WERI-Rb-1 (cell line): Measurements from ENCODE around the gene OR2Y1.
"Not testable (repeated sequence)": the region's sequence is repeated elsewhere in the genome, so short reads cannot be mapped to it uniquely, and the experiment has no call there.

Experiments
- DNase-seq: peaks from one replicate; pipeline ENCODE4 v3.0.0-alpha.2; 2020
- H3K27ac ChIP-seq: fragments of 250-450 bp; sonication (Bioruptor Pico); 2 replicates; pipeline ENCODE4 v1.5.1; 2020; ENCODE audit warnings: mild to moderate bottlenecking, moderate library complexity
- H3K27me3 ChIP-seq: fragments of 250-450 bp; sonication (Bioruptor Pico); 2 replicates; pipeline ENCODE4 v1.5.1; 2021; ENCODE audit warnings: mild to moderate bottlenecking, low read depth, moderate library complexity; ENCODE audit not compliant: insufficient read depth, severe bottlenecking
- H3K36me3 ChIP-seq: fragments of 250-450 bp; sonication (Bioruptor Pico); 2 replicates; pipeline ENCODE4 v1.5.1; 2020; ENCODE audit warnings: mild to moderate bottlenecking, moderate library complexity
- H3K4me3 ChIP-seq: 2 replicates; pipeline ENCODE4 v1.5.1; 2011; ENCODE audit warnings: low read depth, mild to moderate bottlenecking, control low read depth, low read length
- H3K9me3 ChIP-seq: fragments of 250-450 bp; sonication (Bioruptor Pico); 2 replicates; pipeline ENCODE4 v1.5.1; 2021; ENCODE audit warnings: mild to moderate bottlenecking, moderate library complexity; ENCODE audit not compliant: severe bottlenecking
- TF ChIP-seq, protein P1 (sequence below): IDR thresholded peaks from 2 replicates; pipeline ENCODE4 v1.5.1; 2011; ENCODE audit warnings: low read depth, mild to moderate bottlenecking, control low read depth, inconsistent platforms, low read length

The OR2Y1 gene

DNA sequence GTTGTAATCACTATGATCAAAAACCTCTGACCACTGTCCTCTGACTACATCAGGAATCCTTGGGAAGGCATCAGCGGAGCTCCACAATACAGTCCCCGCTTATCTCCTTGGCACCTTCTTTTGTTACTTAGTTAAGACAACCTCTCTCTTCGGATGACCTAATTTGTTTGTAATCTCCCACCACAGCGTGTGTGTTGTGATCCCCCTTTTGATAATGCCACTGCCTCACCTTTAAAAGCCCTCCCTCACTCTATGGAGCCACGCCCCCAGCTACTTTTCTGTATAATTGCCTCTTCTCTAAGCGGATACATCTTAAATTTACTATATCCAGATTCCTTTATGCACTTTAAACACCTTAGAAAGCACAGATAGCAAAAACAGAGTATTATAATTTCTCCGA is 35.9 kb downstream of the OR2Y1 start:
- TF ChIP-seq, protein P1, sequence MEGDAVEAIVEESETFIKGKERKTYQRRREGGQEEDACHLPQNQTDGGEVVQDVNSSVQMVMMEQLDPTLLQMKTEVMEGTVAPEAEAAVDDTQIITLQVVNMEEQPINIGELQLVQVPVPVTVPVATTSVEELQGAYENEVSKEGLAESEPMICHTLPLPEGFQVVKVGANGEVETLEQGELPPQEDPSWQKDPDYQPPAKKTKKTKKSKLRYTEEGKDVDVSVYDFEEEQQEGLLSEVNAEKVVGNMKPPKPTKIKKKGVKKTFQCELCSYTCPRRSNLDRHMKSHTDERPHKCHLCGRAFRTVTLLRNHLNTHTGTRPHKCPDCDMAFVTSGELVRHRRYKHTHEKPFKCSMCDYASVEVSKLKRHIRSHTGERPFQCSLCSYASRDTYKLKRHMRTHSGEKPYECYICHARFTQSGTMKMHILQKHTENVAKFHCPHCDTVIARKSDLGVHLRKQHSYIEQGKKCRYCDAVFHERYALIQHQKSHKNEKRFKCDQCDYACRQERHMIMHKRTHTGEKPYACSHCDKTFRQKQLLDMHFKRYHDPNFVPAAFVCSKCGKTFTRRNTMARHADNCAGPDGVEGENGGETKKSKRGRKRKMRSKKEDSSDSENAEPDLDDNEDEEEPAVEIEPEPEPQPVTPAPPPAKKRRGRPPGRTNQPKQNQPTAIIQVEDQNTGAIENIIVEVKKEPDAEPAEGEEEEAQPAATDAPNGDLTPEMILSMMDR = no peak
- Histone ChIP-seq H3K27me3 (no peaks in the 10 kb centered on the region), H3K9me3 (no peaks in the 10 kb centered on the region), H3K4me3 (no peak overlapping the region), H3K27ac (no peak overlapping the region), H3K36me3 (no peaks in the 10 kb centered on the region)
- DNase-seq = no peak

DNA sequence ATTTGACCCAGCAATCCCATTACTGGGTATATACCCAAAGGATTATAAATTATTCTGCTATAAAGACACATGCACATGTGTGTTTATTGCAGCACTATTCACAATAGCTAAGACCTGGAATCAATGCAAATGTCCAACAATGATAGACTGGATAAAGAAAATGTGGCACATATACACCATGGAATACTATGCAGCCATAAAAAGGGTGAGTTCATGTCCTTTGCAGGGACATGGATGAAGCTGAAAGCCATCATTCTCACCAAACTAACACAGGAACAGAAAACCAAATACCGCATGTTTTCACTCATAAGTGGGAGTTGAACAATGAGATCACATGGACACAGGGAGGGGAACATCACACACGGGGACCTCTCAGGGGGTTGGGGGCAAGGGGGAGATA is 36.5 kb downstream of the OR2Y1 start:
- H3K27ac ChIP-seq, H3K36me3 ChIP-seq, H3K4me3 ChIP-seq, DNase-seq, H3K27me3 ChIP-seq, H3K9me3 ChIP-seq: not testable (repeated sequence)

DNA sequence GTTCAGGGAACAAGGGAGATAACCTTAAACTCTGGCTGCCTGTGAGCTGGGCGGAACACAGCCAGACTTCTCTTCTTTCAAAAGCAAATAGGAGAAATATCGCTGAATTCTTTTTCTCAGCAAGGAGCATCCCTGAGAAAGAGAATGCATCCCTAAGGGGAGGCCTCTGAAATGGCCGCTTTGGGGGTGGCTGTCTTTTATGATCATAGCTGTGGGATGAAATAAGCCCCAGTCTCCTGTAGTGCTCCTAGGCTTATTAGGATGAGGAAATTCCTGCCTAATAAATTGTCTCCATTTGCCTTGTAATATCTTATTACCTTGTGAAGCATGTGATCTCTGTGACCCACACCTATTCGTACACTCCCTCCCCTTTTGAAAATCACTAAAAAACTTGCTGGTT is 39.4 kb downstream of the OR2Y1 start:
- not testable (repeated sequence) for H3K27me3 ChIP-seq, H3K27ac ChIP-seq, H3K36me3 ChIP-seq, H3K9me3 ChIP-seq, DNase-seq, H3K4me3 ChIP-seq

DNA sequence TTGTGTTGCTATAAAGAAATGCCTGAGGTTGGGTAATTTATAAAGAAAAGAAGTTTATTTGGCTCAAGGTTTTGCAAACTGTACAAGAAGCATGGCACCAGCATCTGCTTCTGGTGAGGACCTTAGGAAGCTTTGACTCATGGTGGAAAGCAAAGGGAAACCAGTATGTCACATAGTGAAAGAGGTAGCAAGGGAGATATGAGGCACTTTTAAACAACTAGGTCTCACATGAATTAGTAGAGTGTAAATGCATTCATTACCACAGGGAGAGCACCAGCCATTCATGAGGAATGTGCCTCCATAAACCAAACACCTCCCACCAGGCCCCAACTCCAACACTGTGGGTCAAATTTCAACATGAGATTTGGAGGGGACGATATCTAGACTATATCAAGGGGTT is 40.8 kb downstream of the OR2Y1 start:
- DNase-seq = no peak
- TF ChIP-seq, protein P1 = no peak
- H3K27me3 ChIP-seq = no peaks in the 10 kb centered on the region

DNA sequence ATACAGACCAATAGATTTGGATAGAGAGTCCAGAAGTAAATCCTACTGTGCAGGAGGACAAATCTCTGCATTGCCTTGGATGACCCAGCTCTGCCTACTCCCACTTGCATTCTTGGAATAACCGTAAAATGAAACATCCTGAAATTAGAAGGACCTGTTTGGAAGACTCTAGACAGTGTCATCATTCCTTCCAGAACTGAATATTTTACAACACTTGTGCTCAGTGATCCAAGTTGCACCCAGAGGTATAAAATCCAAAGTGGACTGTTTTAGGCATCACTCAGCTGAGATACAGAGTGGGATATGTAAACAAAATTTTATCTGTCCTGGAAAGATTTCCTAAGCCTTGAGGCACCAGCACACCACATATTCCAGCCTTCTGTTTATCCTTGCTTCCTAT is 43.7 kb downstream of the OR2Y1 start:
- no peak overlapping the region for H3K4me3 ChIP-seq
- TF ChIP-seq, protein P1 = no peak
- H3K27me3 ChIP-seq = no peaks in the 10 kb centered on the region
- no peaks in the 10 kb centered on the region for H3K36me3 ChIP-seq
- no peaks in the 10 kb centered on the region for H3K9me3 ChIP-seq
- no peak overlapping the region for H3K27ac ChIP-seq
- DNase-seq = no peak

More for the DNA sequence above, 40.8 kb downstream of the OR2Y1 start:
- H3K9me3 ChIP-seq = no peaks in the 10 kb centered on the region
- no peaks in the 10 kb centered on the region for H3K36me3 ChIP-seq
- no peak overlapping the region for H3K4me3 ChIP-seq
- no peak overlapping the region for H3K27ac ChIP-seq

DNA sequence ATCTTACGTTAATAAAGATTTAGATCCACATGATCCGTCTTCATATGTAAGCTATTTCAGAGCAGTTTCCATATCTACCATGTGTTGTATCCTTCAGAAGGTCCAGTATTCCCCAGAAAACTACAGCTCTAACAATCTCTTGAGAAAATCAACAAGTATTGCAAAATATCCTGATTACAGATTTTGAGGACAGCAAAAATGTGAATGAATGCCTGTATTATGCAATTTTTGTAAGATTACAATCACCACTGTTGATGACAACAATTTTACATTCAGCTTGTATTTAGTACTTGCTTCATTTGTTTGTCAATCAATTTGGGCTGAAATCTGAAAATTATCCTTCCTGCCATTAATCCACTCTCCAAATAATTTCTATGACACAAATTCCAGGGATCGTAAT is 47.4 kb downstream of the OR2Y1 start:
- Histone ChIP-seq H3K36me3 (no peaks in the 10 kb centered on the region), H3K27me3 (no peaks in the 10 kb centered on the region), H3K4me3 (no peak overlapping the region), H3K9me3 (no peaks in the 10 kb centered on the region), H3K27ac (peak overlapping the region; percentile 87; the same call in 1 of the 2 replicates)
- TF ChIP-seq, protein P1 = no peak
- DNase-seq = no peak

DNA sequence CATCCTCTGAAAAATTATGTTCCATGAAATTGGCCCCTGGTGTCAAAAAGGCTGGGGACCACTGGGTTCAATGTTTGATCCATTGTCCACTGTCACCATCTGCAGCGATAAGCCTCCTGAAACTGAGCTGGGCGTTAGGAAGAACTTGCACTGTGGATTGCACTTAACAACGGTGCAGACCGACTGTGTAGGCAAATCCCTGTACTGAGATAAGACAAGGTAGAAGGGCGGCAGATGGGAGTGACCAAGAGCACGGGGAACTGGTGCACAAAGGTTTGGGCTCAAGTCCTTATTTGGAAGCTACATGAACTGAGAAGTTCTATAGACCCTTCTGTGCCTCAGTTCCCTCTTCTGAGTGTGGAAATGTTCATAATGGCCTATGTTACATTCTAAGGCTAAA is 48.8 kb downstream of the OR2Y1 start:
- peak; percentile 64 for DNase-seq
- no peaks in the 10 kb centered on the region for H3K36me3 ChIP-seq
- H3K27ac ChIP-seq = peak overlapping the region; percentile 87
- TF ChIP-seq, protein P1 = no peak
- H3K27me3 ChIP-seq = no peaks in the 10 kb centered on the region
- peak overlapping the region; percentile 14 for H3K4me3 ChIP-seq
- H3K9me3 ChIP-seq = no peaks in the 10 kb centered on the region
